Liver (tissue), 9 donors: ENCODE results near the gene FAM227B. TPM values are rescaled to one million over a fixed set of nuclear protein-coding genes. Genes with fewer than 3 reads are reported as not detected.

Source experiments
- DNase-seq: peaks from one replicate; pipeline ENCODE4 v3.0.0-alpha.2; 2017; ENCODE audit warnings: low spot score
- H3K27ac ChIP-seq, 2 donors: one replicate each; pipeline ENCODE4 v1.7.0; 2013; ENCODE audit warnings: inconsistent platforms in 2 of 2, low read length in 2 of 2, control low read depth in 1 of 2, low read depth in 1 of 2, mild to moderate bottlenecking in 1 of 2
- H3K27me3 ChIP-seq, 4 donors: one replicate each; pipeline versions ENCODE4 v1.6.1 to v1.7.0; 2013; ENCODE audit warnings: low read length in 3 of 4, inconsistent platforms in 1 of 4, mild to moderate bottlenecking in 1 of 4, moderate library complexity in 1 of 4; ENCODE audit not compliant: control insufficient read depth in 4 of 4, insufficient read depth in 4 of 4
- H3K36me3 ChIP-seq, 4 donors: one replicate each; pipeline versions ENCODE4 v1.6.1 to v1.7.0; 2013; ENCODE audit warnings: low read length in 3 of 4, mild to moderate bottlenecking in 3 of 4, low read depth in 1 of 4, moderate library complexity in 1 of 4; ENCODE audit not compliant: control insufficient read depth in 4 of 4, insufficient read depth in 3 of 4
- H3K4me1 ChIP-seq, 4 donors: one replicate each; pipeline versions ENCODE4 v1.6.1 to v1.7.0; 2013; ENCODE audit warnings: low read length in 3 of 4, mild to moderate bottlenecking in 3 of 4, moderate library complexity in 1 of 4; ENCODE audit not compliant: control insufficient read depth in 4 of 4, insufficient read depth in 4 of 4
- H3K4me3 ChIP-seq, 3 donors: one replicate each; pipeline versions ENCODE4 v1.6.1 to v1.7.0; 2013; ENCODE audit warnings: low read length in 3 of 3, control low read depth in 1 of 3, low read depth in 1 of 3, mild to moderate bottlenecking in 1 of 3
- H3K9ac ChIP-seq, 2 donors: one replicate each; pipeline ENCODE4 v1.7.0; 2013; ENCODE audit warnings: low read length in 2 of 2, mild to moderate bottlenecking in 2 of 2, moderate library complexity in 2 of 2, control low read depth in 1 of 2, low read depth in 1 of 2
- H3K9me3 ChIP-seq, 4 donors: one replicate each; pipeline versions ENCODE4 v1.6.1 to v1.7.0; 2013; ENCODE audit warnings: low read length in 3 of 4; ENCODE audit not compliant: control insufficient read depth in 4 of 4
- ATF3 ChIP-seq: IDR thresholded peaks from 2 replicates; pipeline ENCODE4 v1.6.1; 2016; ENCODE audit warnings: antibody characterized with exemption
- CTCF ChIP-seq: fragments of 150-350 bp; IDR thresholded peaks from 2 replicates; pipeline ENCODE4 v1.5.1; 2017; ENCODE audit warnings: improper control_type of control experiment, low read depth, low read length; ENCODE audit not compliant: missing input control
- EGR1 ChIP-seq, 2 donors: IDR thresholded peaks; 2 replicates each; pipeline ENCODE4 v1.6.1; 2016 to 2018; ENCODE audit warnings: antibody characterized with exemption in 2 of 2, low read depth in 2 of 2
- FOXA1 ChIP-seq: IDR thresholded peaks from 2 replicates; pipeline ENCODE4 v1.6.1; 2016; ENCODE audit warnings: antibody characterized with exemption
- FOXA2 ChIP-seq: IDR thresholded peaks from 2 replicates; pipeline ENCODE4 v1.6.1; 2016; ENCODE audit warnings: antibody characterized with exemption
- GABPA ChIP-seq, 2 donors: IDR thresholded peaks in 1 of 2; conservative IDR thresholded peaks in 1 of 2; 2 replicates each; pipeline ENCODE4 v1.6.1; 2016; ENCODE audit warnings: antibody characterized with exemption in 2 of 2, mild to moderate bottlenecking in 1 of 2, moderate library complexity in 1 of 2
- HNF4A ChIP-seq, 2 donors: conservative IDR thresholded peaks; 2 replicates each; pipeline ENCODE4 v1.6.1; 2016; ENCODE audit warnings: antibody characterized with exemption in 2 of 2, mild to moderate bottlenecking in 2 of 2
- HNF4G ChIP-seq: IDR thresholded peaks from 2 replicates; pipeline ENCODE4 v1.6.1; 2016; ENCODE audit warnings: antibody characterized with exemption
- JUND ChIP-seq, 2 donors: IDR thresholded peaks; 2 replicates each; pipeline ENCODE4 v1.6.1; 2016; ENCODE audit warnings: antibody characterized with exemption in 2 of 2
- MAX ChIP-seq: IDR thresholded peaks from 2 replicates; pipeline ENCODE4 v1.6.1; 2016; ENCODE audit warnings: antibody characterized with exemption
- NR2F2 ChIP-seq: IDR thresholded peaks from 2 replicates; pipeline ENCODE4 v1.6.1; 2016; ENCODE audit warnings: antibody characterized with exemption
- RAD21 ChIP-seq, 2 donors: IDR thresholded peaks; 2 replicates each; pipeline ENCODE4 v1.6.1; 2016; ENCODE audit warnings: antibody characterized with exemption in 2 of 2, mild to moderate bottlenecking in 2 of 2
- REST ChIP-seq: IDR thresholded peaks from 2 replicates; pipeline ENCODE4 v1.6.1; 2016; ENCODE audit warnings: antibody characterized with exemption, mild to moderate bottlenecking
- SP1 ChIP-seq: IDR thresholded peaks from 2 replicates; pipeline ENCODE4 v1.6.1; 2018; ENCODE audit warnings: antibody characterized with exemption, mild to moderate bottlenecking
- TAF1 ChIP-seq: conservative IDR thresholded peaks from 2 replicates; pipeline ENCODE4 v1.6.1; 2016; ENCODE audit warnings: antibody characterized with exemption, mild to moderate bottlenecking
- YY1 ChIP-seq: IDR thresholded peaks from 2 replicates; pipeline ENCODE4 v1.6.1; 2016; ENCODE audit warnings: antibody characterized with exemption, mild to moderate bottlenecking
- ZBTB33 ChIP-seq: IDR thresholded peaks from 2 replicates; pipeline ENCODE4 v1.6.1; 2016; ENCODE audit warnings: antibody characterized with exemption
- WGBS: extraction: QIAGEN DNeasy Blood & Tissue Kit; methylation state at CpG from one replicate; pipeline ENCODE4 v1.1.7; 2013; 5-methylcytosine and 5-hydroxymethylcytosine counted together
- polyA plus RNA-seq, 2 donors: library from polyadenylated mRNA; stranded (reverse) in 1 of 2; unstranded in 1 of 2; fragments of 200-250 nt in 1 of 2; fragments of >200 nt in 1 of 2; fragmentation: Nextera tagmentation in 1 of 2; extraction: Ambion mirVana in 1 of 2; gene quantifications; one replicate each; pipeline versions ENCODE4 v1.2.1 to v1.2.3, GENCODE V29; 2013 to 2015
- total RNA-seq, 2 donors: library from RNA; depleted of rRNA; stranded (reverse); fragments of >200 nt; gene quantifications; one replicate each; pipeline ENCODE4 v1.2.3, GENCODE V29; 2014
- donor health status: healthy.
- donor health status: healthy.
- donor health status: healthy.
- donor health status: healthy.
- donor health status: healthy.

The FAM227B gene
- total and polyA plus RNA-seq, 4 donors, result 1.3 to 5.1 (median 3.8) TPM

GRCh38 chr15:49382394-49382793 lies 238.2 kb downstream of the FAM227B start:
- no peak for TF ChIP-seq JUND (IDR thresholded peaks at IDR 0.05)
- TF ChIP-seq SP1, result no peak
- TF ChIP-seq HNF4G, result no peak
- TF ChIP-seq EGR1 (IDR thresholded peaks at IDR 0.05; ENCODE audit: low read depth in 2 of 2), result no peak
- TF ChIP-seq GABPA (IDR thresholded peaks at IDR 0.05 in 1 of 2, conservative IDR thresholded peaks at IDR 0.05 in 1 of 2), result no peak
- no peak for TF ChIP-seq CTCF
- TF ChIP-seq HNF4A (conservative IDR thresholded peaks at IDR 0.05), result no peak
- no peak for TF ChIP-seq NR2F2
- no peak for TF ChIP-seq FOXA1
- TF ChIP-seq TAF1, result no peak
- no peak for TF ChIP-seq ATF3
- no peak for TF ChIP-seq REST

GRCh38 chr15:49380912-49381311 lies 239.7 kb downstream of the FAM227B start:
- WGBS, result 78% methylated on average over 5 of the region's 5 CpGs
- no peak overlapping the region for H3K4me3 ChIP-seq
- no peak for TF ChIP-seq GABPA (IDR thresholded peaks at IDR 0.05 in 1 of 2, conservative IDR thresholded peaks at IDR 0.05 in 1 of 2)
- no peak for TF ChIP-seq ATF3
- no peak for TF ChIP-seq RAD21 (IDR thresholded peaks at IDR 0.05)
- no peak for TF ChIP-seq FOXA2
- no peak for TF ChIP-seq YY1
- no peak for TF ChIP-seq EGR1 (IDR thresholded peaks at IDR 0.05; ENCODE audit: low read depth in 2 of 2)
- TF ChIP-seq NR2F2, result no peak
- no peak for TF ChIP-seq FOXA1
- no peak for TF ChIP-seq ZBTB33
- no peak for TF ChIP-seq HNF4A (conservative IDR thresholded peaks at IDR 0.05)
- no peak for TF ChIP-seq MAX

More at GRCh38 chr15:49382394-49382793, 238.2 kb downstream of the FAM227B start:
- Histone ChIP-seq H3K9ac (no peak overlapping the region), H3K9me3 (peaks cover 0 to 2% (median 0%) of the 10 kb centered on the region in 4 donors), H3K4me3 (no peak overlapping the region), H3K27ac (no peak overlapping the region), H3K27me3 (no peaks in the 10 kb centered on the region), H3K36me3 (no peaks in the 10 kb centered on the region), H3K4me1 (no peaks in the 10 kb centered on the region)
- DNase-seq, result no peak

More at GRCh38 chr15:49380912-49381311, 239.7 kb downstream of the FAM227B start:
- Histone ChIP-seq H3K9me3 (no peaks in the 10 kb centered on the region), H3K27me3 (no peaks in the 10 kb centered on the region), H3K36me3 (no peaks in the 10 kb centered on the region), H3K4me1 (no peaks in the 10 kb centered on the region), H3K27ac (no peak overlapping the region), H3K9ac (no peak overlapping the region)
- DNase-seq, result no peak
